ENCODE results near the gene DPYSL3.

DNA sequence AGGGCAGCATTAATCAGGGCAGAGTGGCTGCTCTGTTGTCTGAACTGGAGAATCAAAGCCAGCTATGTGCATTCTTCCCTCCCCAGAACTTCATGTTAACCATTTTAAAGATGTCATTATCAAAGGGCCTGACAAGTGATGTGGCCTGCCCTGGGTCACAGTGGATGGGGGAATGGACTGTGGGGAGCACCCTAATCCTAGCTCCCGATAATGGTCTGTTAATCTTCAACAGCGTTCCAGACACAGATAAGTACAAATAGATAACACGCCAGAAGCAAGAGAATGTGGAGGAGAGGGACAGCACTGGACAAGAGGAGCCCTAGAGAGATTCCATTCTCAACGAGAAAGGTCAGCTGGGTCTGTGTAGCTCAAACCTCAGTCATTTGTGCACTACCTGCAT is 77.5 kb downstream of the DPYSL3 start:
- TF ChIP-seq TARDBP (IDR thresholded peaks at IDR 0.05) (no peak), SP1 (IDR thresholded peaks at IDR 0.05) (no peak), BHLHE40 (IDR thresholded peaks at IDR 0.05; ENCODE audit: borderline replicate concordance) (no peak), ZNF384 (IDR thresholded peaks at IDR 0.05) (no peak), LEF1 (IDR thresholded peaks at IDR 0.05; ENCODE audit: borderline replicate concordance) (no peak)
- TF ChIP-seq, protein P1, sequence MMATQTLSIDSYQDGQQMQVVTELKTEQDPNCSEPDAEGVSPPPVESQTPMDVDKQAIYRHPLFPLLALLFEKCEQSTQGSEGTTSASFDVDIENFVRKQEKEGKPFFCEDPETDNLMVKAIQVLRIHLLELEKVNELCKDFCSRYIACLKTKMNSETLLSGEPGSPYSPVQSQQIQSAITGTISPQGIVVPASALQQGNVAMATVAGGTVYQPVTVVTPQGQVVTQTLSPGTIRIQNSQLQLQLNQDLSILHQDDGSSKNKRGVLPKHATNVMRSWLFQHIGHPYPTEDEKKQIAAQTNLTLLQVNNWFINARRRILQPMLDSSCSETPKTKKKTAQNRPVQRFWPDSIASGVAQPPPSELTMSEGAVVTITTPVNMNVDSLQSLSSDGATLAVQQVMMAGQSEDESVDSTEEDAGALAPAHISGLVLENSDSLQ (IDR thresholded peaks at IDR 0.05), result no peak
